A549 treated with CpdA at 1 μM for 4 hours (cell line): Measurements from ENCODE around the gene SLC31A2. TPM values are rescaled to one million over a fixed set of nuclear protein-coding genes. Genes with fewer than 3 reads are reported as not detected.

Source experiments
- total RNA-seq: library from RNA; stranded (reverse); fragments of 200-300 nt; extraction: Qiagen RNA extraction; gene quantifications from 5 replicates; pipeline ENCODE4 v1.2.3, GENCODE V29; 2022; ENCODE audit warnings: low read depth

Gene SLC31A2, protein sequence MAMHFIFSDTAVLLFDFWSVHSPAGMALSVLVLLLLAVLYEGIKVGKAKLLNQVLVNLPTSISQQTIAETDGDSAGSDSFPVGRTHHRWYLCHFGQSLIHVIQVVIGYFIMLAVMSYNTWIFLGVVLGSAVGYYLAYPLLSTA
- 6.2 to 8.1 TPM (median 7.8 TPM) in 5 replicates for total RNA-seq

DNA sequence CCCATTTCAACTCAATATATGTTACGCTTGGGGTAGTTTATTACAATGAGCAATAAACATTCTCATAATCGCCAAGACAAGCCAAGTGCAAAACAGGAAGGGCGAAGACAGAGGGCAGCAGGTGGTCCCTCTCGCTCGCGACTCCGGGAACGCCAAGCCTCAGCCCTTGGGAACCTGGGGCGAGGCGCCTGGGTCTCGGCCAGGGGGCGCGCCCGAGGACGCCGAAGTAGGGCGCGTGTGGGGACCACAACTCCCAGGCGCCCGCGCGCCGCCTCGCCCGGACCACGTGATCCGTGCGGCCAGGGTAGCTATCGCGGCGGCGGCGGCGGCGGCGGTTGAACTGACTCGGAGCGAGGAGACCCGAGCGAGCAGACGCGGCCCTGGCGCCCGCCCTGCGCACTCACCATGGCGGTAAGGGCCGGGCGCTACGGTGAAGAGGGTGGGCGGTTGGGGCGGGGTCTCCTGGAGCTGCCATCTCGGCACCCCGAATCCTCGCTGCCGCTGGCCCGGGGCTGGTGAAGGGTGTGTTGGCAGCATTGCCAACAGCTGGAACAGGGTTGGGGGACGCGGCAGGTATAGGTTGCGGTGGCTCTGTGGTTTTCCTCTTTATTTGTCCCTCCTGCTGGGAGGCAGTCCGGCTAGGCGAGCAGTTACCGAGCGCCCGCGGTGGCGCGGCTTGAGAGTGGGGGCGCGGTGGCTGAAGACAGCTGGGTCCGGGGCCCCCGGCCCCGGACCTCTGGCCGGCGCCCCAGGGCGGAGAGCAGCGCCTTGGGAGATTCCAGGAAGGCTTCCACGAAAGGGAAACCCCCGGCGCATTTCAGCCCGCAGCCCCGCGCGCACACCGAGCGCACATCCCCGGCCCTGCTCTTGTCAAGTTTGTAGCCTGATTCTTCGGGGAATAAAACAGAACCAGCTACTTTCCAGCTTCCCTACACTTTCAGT lies at the start of gene SLC31A2:
Gene SLC31A2 (plus strand): TSS at position 338 of the 942 bp plus-strand sequence. CDS start 68 bp downstream, at position 406.

Other genes starting within 250 kb of the SLC31A2 start
- gene ZNF883, start 138.8 kb upstream of the SLC31A2 start, total RNA-seq = 0.74 to 1.3 TPM (median 0.85 TPM) in 5 replicates
- 1.4 to 2.9 TPM (median 1.7 TPM) in 5 replicates for gene ZFP37, start 94.3 kb upstream of the SLC31A2 start, total RNA-seq
- gene FKBP15, start 70.3 kb downstream of the SLC31A2 start, total RNA-seq = 16.9 to 19.9 TPM (median 17.9 TPM) in 5 replicates
- 20.5 to 25.5 TPM (median 21.3 TPM) in 5 replicates for gene SLC31A1, start 70.5 kb downstream of the SLC31A2 start, total RNA-seq
- gene CDC26, start 124.6 kb downstream of the SLC31A2 start, total RNA-seq = 50.4 to 66.9 TPM (median 53.5 TPM) in 5 replicates
- 59.0 to 62.8 TPM (median 60.4 TPM) in 5 replicates for gene PRPF4, start 124.7 kb downstream of the SLC31A2 start, total RNA-seq
- not detected in 5 replicates for gene RNF183, start 152.4 kb downstream of the SLC31A2 start, total RNA-seq
- 0.64 to 1.4 TPM (median 1.2 TPM) in 5 replicates for gene WDR31, start 189.3 kb downstream of the SLC31A2 start, total RNA-seq
- gene BSPRY, start 198.5 kb downstream of the SLC31A2 start, total RNA-seq = 0.06 to 0.12 TPM (median 0.07 TPM) in 3 of 5 replicates, not detected in the others
- 19.4 to 29.8 TPM (median 24.5 TPM) in 5 replicates for gene HDHD3, start 226.0 kb downstream of the SLC31A2 start, total RNA-seq